GM10266 (cell line): ENCODE data around the gene DIPK1C.

Source experiments
- DNase-seq: peaks from one replicate; pipeline ENCODE4 v3.0.0; 2012; ENCODE audit errors: extremely low spot score
- TF ChIP-seq, protein P1 (sequence below): IDR thresholded peaks from 2 replicates; pipeline ENCODE4 v1.5.1; 2012; ENCODE audit warnings: mild to moderate bottlenecking, low read depth; ENCODE audit not compliant: control insufficient read depth, insufficient read depth; ENCODE audit errors: missing control alignments

The DIPK1C gene

DNA sequence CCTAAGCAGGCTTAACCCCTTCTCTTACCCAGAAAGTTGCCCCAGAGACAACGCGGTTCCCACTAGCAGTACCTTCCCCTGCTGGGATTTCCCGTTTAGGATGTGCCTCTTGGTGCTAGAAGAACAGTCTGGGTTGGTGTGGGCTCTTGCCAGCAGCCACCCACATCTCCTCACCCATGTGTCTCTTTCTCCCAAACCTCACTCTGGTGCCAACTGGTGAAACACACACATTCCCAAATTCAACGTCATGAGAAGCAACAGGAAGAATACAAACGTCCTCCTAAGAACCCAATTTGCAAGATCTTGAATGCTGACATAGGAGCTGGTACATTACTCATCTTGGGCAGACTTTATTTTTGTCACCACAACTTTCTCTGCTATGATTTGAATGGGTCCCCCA is 36.2 kb downstream of the DIPK1C start:
- TF ChIP-seq, protein P1, sequence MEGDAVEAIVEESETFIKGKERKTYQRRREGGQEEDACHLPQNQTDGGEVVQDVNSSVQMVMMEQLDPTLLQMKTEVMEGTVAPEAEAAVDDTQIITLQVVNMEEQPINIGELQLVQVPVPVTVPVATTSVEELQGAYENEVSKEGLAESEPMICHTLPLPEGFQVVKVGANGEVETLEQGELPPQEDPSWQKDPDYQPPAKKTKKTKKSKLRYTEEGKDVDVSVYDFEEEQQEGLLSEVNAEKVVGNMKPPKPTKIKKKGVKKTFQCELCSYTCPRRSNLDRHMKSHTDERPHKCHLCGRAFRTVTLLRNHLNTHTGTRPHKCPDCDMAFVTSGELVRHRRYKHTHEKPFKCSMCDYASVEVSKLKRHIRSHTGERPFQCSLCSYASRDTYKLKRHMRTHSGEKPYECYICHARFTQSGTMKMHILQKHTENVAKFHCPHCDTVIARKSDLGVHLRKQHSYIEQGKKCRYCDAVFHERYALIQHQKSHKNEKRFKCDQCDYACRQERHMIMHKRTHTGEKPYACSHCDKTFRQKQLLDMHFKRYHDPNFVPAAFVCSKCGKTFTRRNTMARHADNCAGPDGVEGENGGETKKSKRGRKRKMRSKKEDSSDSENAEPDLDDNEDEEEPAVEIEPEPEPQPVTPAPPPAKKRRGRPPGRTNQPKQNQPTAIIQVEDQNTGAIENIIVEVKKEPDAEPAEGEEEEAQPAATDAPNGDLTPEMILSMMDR, result no peak
- no peak for DNase-seq

DNA sequence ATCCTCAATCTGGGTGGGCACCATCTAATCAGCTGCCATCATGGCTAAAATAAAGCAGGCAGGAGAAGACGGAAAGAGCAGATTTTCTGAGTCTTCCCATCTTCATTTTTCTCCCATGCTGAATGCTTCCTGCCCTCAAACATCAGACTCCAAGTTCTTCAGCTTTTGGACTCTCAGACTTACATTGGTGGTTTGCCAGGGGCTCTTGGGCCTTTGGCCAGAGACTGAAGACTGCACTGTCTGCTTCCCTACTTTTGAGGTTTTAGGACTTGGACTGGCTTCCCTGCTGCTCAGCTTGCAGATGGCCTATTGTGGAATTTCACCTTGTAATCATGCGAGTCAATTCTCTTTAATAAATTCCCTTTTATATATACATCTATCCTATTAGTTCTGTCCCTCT is 36.6 kb downstream of the DIPK1C start:
- DNase-seq, result no peak
- TF ChIP-seq, protein P1, result no peak

DNA sequence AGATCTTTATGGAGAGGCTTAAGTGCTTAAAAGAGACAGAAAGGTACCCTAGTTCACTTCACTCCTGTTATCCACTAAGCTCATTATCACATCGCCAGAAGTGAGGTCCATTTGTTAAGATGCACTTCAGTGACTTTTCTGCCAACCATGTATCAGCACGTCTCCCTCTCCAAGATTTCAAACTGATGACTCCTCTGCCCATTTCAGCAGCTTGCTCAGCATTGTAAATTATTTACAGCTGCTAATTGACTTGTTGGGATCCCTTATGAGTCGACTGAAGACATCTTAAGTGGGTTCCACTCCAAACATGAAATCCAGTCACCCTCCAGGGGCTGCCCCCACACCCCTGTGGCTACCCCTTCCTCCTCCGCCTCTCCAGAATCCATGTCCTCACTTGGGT is 37.3 kb downstream of the DIPK1C start:
- TF ChIP-seq, protein P1, result no peak

DNA sequence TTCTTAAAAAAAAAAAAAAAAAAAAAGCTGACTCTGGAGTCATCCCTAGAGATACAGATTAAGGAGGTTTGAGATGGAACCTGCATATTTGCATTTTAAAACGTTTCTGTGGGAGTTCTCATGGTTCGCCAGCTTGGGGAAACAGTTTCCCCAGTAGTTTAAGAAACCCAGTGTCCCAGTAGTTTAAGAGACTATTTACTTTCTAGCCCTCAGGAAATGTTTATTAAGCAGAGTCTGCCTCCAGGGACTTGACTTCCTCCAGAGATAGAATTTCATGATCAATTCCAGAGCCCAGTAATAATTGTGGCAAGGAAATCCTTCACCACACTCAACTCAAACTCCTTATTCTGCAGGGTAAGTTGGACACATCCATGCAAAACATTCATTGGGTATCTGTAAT is 39.1 kb downstream of the DIPK1C start:
- no peak for DNase-seq
- TF ChIP-seq, protein P1, result no peak

More for the DNA sequence above, 37.3 kb downstream of the DIPK1C start:
- no peak for DNase-seq

DNA sequence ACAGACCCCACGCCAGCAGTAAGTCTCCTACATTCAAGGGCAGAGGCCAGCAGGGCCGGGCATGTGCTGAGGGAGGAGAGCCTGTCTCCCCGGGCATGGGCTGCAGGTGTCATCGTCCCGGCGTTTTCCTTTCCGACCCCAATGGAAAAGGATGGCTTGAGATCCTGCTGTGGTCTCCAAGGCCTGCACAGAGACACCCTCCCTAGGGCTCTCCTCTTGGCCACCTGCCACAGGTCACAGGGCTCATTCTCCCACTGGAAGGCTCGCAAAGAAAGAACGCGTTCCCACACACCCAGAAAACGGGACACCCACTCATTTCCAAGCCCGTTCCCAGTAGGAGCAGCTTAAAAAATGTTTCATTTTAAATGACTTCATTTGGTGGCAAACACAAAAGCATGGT is 41.0 kb downstream of the DIPK1C start:
- TF ChIP-seq, protein P1, result no peak
- no peak for DNase-seq

DNA sequence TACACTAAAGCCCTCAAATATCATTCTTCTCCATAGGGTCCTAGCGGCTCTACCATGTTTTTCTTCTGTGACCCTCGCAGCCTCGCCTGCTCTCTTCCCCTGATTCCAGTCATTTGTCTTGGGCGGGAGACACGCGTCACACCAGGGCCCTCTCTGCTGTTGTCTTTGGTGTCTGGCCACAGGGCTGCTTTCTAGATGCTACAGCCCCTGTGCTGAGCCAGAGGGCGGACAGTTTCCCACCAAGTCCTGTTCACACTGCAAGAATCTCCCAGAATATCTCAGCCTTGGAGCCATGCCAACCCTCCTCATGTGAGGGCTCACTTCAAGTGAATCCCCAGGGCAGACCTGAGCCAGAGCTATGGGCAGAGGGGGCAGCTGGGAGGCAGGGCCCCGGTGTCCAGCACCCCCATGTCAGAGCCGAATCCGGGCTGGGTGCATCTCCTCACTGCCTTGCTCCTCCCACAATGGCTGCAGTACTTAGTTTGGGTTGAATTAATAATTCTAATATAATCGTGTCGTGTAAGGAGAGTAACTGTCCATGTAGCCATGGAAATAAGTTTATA is 42.1 kb downstream of the DIPK1C start:
- no peak for DNase-seq
- TF ChIP-seq, protein P1, result no peak

DNA sequence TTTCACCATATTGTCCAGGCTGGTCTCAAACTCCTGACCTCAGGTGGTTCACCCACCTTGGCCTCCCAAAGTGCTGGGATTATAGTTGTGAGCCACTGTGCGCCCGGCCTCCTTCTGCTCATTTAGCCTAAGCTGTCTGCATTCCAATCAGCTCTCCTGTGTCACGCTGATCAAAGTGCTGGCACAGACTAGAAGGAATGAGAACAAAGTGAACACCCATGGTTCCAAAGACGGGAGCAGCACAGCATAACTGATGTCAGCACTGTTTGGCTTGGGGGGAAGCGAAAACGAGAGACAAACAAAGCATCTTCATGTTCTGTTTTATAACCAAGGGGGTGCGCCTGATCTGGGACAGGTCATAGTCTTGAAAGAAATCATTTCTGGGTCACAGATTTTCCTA is 43.3 kb downstream of the DIPK1C start:
- TF ChIP-seq, protein P1, result no peak
- DNase-seq, result no peak
